Activated T-helper 1 cell treated with anti-CD3 and anti-CD28 coated beads, Interleukin-12 subunit alpha, Interleukin-12 subunit beta, Interleukin-2, Interleukin-4 antibody, amounts not matched to agents 30 ng/mL and 10 ng/mL and 1 ng/mL, durations not matched to agents 14 hours and 24 hours and 36 hours (primary cell): ENCODE results near the gene SYNE2. TPM values are rescaled to one million over a fixed set of nuclear protein-coding genes. Genes with fewer than 3 reads are reported as not detected.

Experiments
- DNase-seq: peaks from one replicate; pipeline ENCODE4 v3.0.0; 2021; ENCODE audit warnings: low spot score
- H3K27ac Mint-ChIP-seq: one replicate; pipeline ENCODE4 v1.8.0; 2021; ENCODE audit warnings: mild to moderate bottlenecking, mixed read lengths
- H3K27me3 Mint-ChIP-seq: one replicate; pipeline ENCODE4 v1.8.0; 2022; ENCODE audit warnings: mild to moderate bottlenecking, moderate library complexity, mixed read lengths; ENCODE audit not compliant: insufficient read depth
- H3K36me3 Mint-ChIP-seq: one replicate; pipeline ENCODE4 v1.8.0; 2021; ENCODE audit warnings: low read depth, mixed read lengths
- H3K4me1 Mint-ChIP-seq: one replicate; pipeline ENCODE4 v1.8.0; 2021; ENCODE audit warnings: low read depth, mixed read lengths
- H3K4me3 Mint-ChIP-seq: one replicate; pipeline ENCODE4 v1.8.0; 2021; ENCODE audit warnings: mild to moderate bottlenecking, moderate library complexity, mixed read lengths
- H3K9me3 Mint-ChIP-seq: one replicate; pipeline ENCODE4 v1.8.0; 2021; ENCODE audit warnings: mixed read lengths
- intact Hi-C: fragments of 100-400 bp; cut with micrococcal nuclease; formaldehyde crosslinking; loops from one replicate; pipeline ENCODE4 v1.15.1; 2024
- total RNA-seq: library from RNA; stranded (reverse); gene quantifications from 2 replicates; pipeline ENCODE4 v1.2.3, GENCODE V29; 2022

The SYNE2 gene
- total RNA-seq, 1 donor from 2014 or later, result 25.1 TPM

GRCh38 chr14:63926641-63927040 is 73.8 kb downstream of the SYNE2 start:
- intact Hi-C loops, result no loop called here
- Mint-ChIP-seq H3K36me3 (peaks cover 25% of the 10 kb centered on the region), H3K9me3 (peaks cover 14% of the 10 kb centered on the region), H3K4me1 (peaks cover 23% of the 10 kb centered on the region), H3K4me3 (no peak overlapping the region), H3K27me3 (no peaks in the 10 kb centered on the region), H3K27ac (no peak overlapping the region)
- no peak for DNase-seq

DNA sequence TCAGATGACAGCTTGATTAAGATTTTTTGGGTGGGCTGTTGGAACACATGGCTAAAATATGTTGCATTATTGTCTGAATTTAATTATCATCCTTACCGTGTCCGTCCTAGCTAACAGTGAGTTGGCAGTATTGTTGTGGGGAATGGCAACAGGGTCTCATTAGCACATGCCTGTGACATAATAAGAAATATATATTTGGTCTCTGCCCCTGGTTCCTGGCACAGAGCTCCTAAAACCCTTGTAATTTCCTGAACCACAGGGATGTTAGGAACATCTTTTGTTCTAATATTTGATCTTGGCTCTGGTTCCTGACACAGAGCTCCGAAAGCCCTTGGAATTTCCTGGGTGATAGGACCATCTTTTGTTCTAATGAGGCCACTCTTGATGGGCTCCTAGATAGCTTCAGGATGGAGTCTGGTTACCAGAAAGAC is 76.0 kb downstream of the SYNE2 start:
- Mint-ChIP-seq H3K4me3 (no peak overlapping the region), H3K4me1 (peaks cover 29% of the 10 kb centered on the region), H3K27me3 (no peaks in the 10 kb centered on the region), H3K27ac (no peak overlapping the region), H3K9me3 (peaks cover 14% of the 10 kb centered on the region), H3K36me3 (peaks cover 19% of the 10 kb centered on the region)
- intact Hi-C loops, result no loop called here
- no peak for DNase-seq

- intact Hi-C loops, result loop anchor here (2.0 kb wide), 2 partner anchors 22 to 80 kb away; partner anchors contain the start of gene SYNE2
- Mint-ChIP-seq H3K4me3 (peak overlapping the region; percentile 31), H3K4me1 (peaks cover 30% of the 10 kb centered on the region), H3K27me3 (no peaks in the 10 kb centered on the region), H3K36me3 (peaks cover 3% of the 10 kb centered on the region), H3K9me3 (no peaks in the 10 kb centered on the region), H3K27ac (peak overlapping the region; percentile 24)
- DNase-seq, result no peak
These were observed 80.3 kb downstream of the SYNE2 start for GRCh38 chr14:63933110-63933509.

- no peak for DNase-seq
- Mint-ChIP-seq H3K9me3 (no peaks in the 10 kb centered on the region), H3K4me3 (peak overlapping the region; percentile 0), H3K4me1 (peaks cover 24% of the 10 kb centered on the region), H3K36me3 (peaks cover 3% of the 10 kb centered on the region), H3K27ac (peak overlapping the region; percentile 2), H3K27me3 (no peaks in the 10 kb centered on the region)
- intact Hi-C loops, result loop anchor here (2.0 kb wide), 2 partner anchors 23 to 81 kb away; partner anchors contain the start of gene SYNE2
These were observed 80.9 kb downstream of the SYNE2 start for GRCh38 chr14:63933711-63934110.

GRCh38 chr14:63938198-63939005 is 85.6 kb downstream of the SYNE2 start:
- intact Hi-C loops, result no loop called here
- H3K27me3 Mint-ChIP-seq, result no peaks in the 10 kb centered on the region
- no peak overlapping the region for H3K4me3 Mint-ChIP-seq
- no peaks in the 10 kb centered on the region for H3K9me3 Mint-ChIP-seq
- H3K36me3 Mint-ChIP-seq, result peaks cover 13% of the 10 kb centered on the region
- peak; percentile 27 for DNase-seq
- peaks cover 36% of the 10 kb centered on the region for H3K4me1 Mint-ChIP-seq
- H3K27ac Mint-ChIP-seq, result no peak overlapping the region

DNA sequence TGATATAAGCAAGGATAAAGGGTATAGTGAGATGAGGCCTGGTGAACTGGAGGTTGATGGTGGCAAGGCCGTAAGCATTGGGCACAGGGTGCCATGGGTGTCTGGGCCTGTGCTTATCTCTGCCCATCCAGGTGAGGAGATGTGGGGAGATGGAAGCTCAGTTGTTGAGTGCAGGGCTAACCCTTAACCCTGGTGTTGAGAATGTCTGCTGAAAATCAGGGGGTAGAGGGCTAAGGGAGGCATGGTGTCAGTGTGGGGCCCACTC is 86.1 kb downstream of the SYNE2 start:
- peaks cover 31% of the 10 kb centered on the region for H3K4me1 Mint-ChIP-seq
- DNase-seq, result no peak
- H3K9me3 Mint-ChIP-seq, result no peaks in the 10 kb centered on the region
- intact Hi-C loops, result no loop called here
- no peak overlapping the region for H3K4me3 Mint-ChIP-seq
- no peaks in the 10 kb centered on the region for H3K27me3 Mint-ChIP-seq
- H3K27ac Mint-ChIP-seq, result no peak overlapping the region
- H3K36me3 Mint-ChIP-seq, result peaks cover 13% of the 10 kb centered on the region

- peak overlapping the region; percentile 23 for H3K4me3 Mint-ChIP-seq
These were observed 87.6 kb downstream of the SYNE2 start for GRCh38 chr14:63940387-63940786.

GRCh38 chr14:63941023-63941422 is 88.2 kb downstream of the SYNE2 start:
- H3K27ac Mint-ChIP-seq, result no peak overlapping the region
- H3K36me3 Mint-ChIP-seq, result peaks cover 13% of the 10 kb centered on the region
- no peaks in the 10 kb centered on the region for H3K9me3 Mint-ChIP-seq
- no peak for DNase-seq
- H3K27me3 Mint-ChIP-seq, result no peaks in the 10 kb centered on the region
- intact Hi-C loops, result loop anchor here (2.0 kb wide), 1 partner anchor 88 kb away; the partner anchor contains the start of gene SYNE2
- no peak overlapping the region for H3K4me3 Mint-ChIP-seq
- peaks cover 23% of the 10 kb centered on the region for H3K4me1 Mint-ChIP-seq

More at GRCh38 chr14:63940387-63940786, 87.6 kb downstream of the SYNE2 start:
- intact Hi-C loops, result loop anchor here (2.0 kb wide), 1 partner anchor 88 kb away; the partner anchor contains the start of gene SYNE2
- H3K9me3 Mint-ChIP-seq, result no peaks in the 10 kb centered on the region
- H3K27me3 Mint-ChIP-seq, result no peaks in the 10 kb centered on the region
- peaks cover 23% of the 10 kb centered on the region for H3K4me1 Mint-ChIP-seq
- DNase-seq, result no peak
- peak overlapping the region; percentile 45 for H3K27ac Mint-ChIP-seq
- peaks cover 13% of the 10 kb centered on the region for H3K36me3 Mint-ChIP-seq

- no peak for DNase-seq
- H3K27ac Mint-ChIP-seq, result no peak overlapping the region
- H3K27me3 Mint-ChIP-seq, result no peaks in the 10 kb centered on the region
- H3K36me3 Mint-ChIP-seq, result peaks cover 25% of the 10 kb centered on the region
- H3K9me3 Mint-ChIP-seq, result no peaks in the 10 kb centered on the region
- intact Hi-C loops, result no loop called here
- H3K4me3 Mint-ChIP-seq, result no peak overlapping the region
- H3K4me1 Mint-ChIP-seq, result peaks cover 19% of the 10 kb centered on the region
These were observed 96.9 kb downstream of the SYNE2 start for GRCh38 chr14:63949696-63950095.

GRCh38 chr14:63951021-63951420 is 98.2 kb downstream of the SYNE2 start:
- peaks cover 19% of the 10 kb centered on the region for H3K4me1 Mint-ChIP-seq
- no peak overlapping the region for H3K4me3 Mint-ChIP-seq
- intact Hi-C loops, result no loop called here
- H3K27me3 Mint-ChIP-seq, result no peaks in the 10 kb centered on the region
- no peak overlapping the region for H3K27ac Mint-ChIP-seq
- H3K36me3 Mint-ChIP-seq, result peaks cover 28% of the 10 kb centered on the region
- H3K9me3 Mint-ChIP-seq, result no peaks in the 10 kb centered on the region
- no peak for DNase-seq

DNA sequence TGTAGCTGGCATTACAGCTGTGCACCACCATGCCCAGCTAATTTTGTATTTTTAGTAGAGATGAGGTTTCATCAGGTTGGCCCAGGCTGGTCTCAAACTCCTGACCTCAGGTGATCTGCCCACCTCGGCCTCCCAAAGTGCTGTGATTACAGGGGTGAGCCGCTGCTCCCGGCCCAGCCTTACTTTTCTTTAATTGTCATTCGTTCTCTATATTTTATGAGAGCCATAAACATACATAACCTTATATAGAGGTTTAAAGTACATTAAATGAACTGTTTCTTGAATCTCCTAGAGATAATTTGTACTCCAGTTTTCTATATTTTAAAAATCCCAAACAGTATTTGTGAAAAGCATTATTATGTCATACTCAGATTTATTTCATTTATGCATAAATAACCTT is 98.6 kb downstream of the SYNE2 start:
- H3K9me3 Mint-ChIP-seq, result no peaks in the 10 kb centered on the region

DNA sequence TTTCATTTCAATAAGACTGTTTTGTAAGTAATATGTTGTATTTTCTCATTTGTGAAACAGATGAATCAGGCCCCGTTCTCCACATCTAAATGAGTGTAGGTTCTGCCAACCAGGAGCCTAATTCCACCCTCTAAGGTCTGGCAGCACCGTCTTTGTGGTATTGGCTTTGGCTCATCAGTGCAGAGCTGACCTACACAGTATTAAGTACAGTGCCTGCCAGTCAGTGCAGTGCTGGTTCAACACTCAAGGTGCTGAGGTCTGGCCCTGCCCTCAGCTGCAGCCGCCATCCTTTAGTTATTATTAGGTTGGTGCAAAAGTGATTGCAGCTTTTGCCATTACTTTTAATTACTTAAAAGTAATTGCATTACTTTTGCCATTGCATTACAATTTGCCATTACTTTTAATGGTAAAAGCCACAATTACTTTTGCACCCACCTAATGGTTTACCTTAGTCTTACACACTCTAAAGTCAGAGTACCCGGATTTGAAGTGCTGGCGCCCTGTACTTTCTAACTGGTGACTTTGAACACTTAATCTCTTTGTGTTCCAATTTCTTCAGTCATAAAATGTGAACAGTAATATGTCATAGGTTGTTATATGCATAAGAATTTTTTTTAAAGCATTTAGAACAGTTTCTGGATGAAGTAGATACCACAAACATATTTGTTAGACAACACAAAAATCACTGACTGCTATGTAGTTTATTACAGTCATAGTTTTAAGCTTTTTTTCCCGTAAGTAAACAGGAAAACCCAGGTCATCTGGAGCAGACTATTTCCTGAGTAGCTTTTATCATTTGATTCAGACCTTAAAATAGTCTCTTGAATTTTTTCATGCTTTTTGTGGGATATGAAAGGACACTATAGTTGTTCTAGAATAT is 99.5 kb downstream of the SYNE2 start:
- no peaks in the 10 kb centered on the region for H3K9me3 Mint-ChIP-seq
- no peak for DNase-seq
- peaks cover 19% of the 10 kb centered on the region for H3K4me1 Mint-ChIP-seq
- H3K36me3 Mint-ChIP-seq, result peaks cover 31% of the 10 kb centered on the region
- H3K27ac Mint-ChIP-seq, result no peak overlapping the region
- intact Hi-C loops, result no loop called here
- no peaks in the 10 kb centered on the region for H3K27me3 Mint-ChIP-seq
- no peak overlapping the region for H3K4me3 Mint-ChIP-seq

More for the DNA sequence above, 98.6 kb downstream of the SYNE2 start:
- no peaks in the 10 kb centered on the region for H3K27me3 Mint-ChIP-seq
- intact Hi-C loops, result no loop called here
- peaks cover 19% of the 10 kb centered on the region for H3K4me1 Mint-ChIP-seq
- peaks cover 28% of the 10 kb centered on the region for H3K36me3 Mint-ChIP-seq
- no peak overlapping the region for H3K27ac Mint-ChIP-seq
- no peak for DNase-seq
- no peak overlapping the region for H3K4me3 Mint-ChIP-seq

- DNase-seq, result no peak
- Mint-ChIP-seq H3K4me3 (no peak overlapping the region), H3K9me3 (no peaks in the 10 kb centered on the region), H3K27ac (no peak overlapping the region), H3K27me3 (no peaks in the 10 kb centered on the region), H3K36me3 (peaks cover 31% of the 10 kb centered on the region), H3K4me1 (peaks cover 19% of the 10 kb centered on the region)
- intact Hi-C loops, result no loop called here
These were observed 100.2 kb downstream of the SYNE2 start for GRCh38 chr14:63952933-63953437.
